Activated CD4-positive, alpha-beta T cell treated with anti-CD3 and anti-CD28 coated beads, Interleukin-10, Interleukin-2, amounts not matched to agents 100 ng/mL and 50 ng/mL, durations not matched to agents 16 hours and 8 hours (primary cell): Measurements from ENCODE around the gene SLC25A47.
"Not testable (repeated sequence)": the region's sequence is repeated elsewhere in the genome, so short reads cannot be mapped to it uniquely, and the experiment has no call there.

Source experiments
- DNase-seq: peaks from one replicate; pipeline ENCODE4 v3.0.0-alpha.2; 2020

The SLC25A47 gene

DNA sequence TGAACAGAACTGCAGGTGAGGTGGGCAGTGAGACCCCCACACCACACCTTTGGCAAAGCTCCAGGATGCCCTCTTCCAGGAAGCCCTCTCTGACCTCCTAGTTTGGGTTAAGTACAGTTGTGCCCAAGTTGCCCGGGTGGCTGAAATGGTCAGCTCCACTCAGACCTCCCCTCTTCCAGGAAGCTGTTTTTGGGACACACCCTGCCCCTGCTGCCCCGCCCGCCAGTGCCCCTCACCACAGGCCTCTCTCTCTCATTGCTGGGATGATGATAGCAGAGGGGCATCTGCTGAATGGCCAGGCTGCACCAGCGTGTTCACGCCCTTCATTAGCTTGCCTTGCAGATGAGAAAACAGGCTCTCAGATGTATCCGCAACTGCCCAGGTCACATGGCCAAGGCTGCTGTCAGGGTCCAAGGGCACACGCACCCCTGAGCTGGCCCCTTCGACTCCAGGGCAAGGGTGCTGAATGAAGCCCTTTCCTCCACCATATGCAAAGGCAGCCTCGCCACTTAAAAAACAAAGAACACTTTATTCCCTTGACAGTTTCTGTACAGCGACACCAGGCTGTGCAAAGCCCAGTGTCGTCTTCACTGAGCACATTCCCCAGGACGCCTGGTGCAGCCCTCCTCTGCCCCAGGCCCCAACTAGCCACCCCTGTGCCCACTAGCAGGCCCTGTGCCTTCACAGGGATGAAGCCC is 32.4 kb upstream of the SLC25A47 start:
- DNase-seq = no peak

DNA sequence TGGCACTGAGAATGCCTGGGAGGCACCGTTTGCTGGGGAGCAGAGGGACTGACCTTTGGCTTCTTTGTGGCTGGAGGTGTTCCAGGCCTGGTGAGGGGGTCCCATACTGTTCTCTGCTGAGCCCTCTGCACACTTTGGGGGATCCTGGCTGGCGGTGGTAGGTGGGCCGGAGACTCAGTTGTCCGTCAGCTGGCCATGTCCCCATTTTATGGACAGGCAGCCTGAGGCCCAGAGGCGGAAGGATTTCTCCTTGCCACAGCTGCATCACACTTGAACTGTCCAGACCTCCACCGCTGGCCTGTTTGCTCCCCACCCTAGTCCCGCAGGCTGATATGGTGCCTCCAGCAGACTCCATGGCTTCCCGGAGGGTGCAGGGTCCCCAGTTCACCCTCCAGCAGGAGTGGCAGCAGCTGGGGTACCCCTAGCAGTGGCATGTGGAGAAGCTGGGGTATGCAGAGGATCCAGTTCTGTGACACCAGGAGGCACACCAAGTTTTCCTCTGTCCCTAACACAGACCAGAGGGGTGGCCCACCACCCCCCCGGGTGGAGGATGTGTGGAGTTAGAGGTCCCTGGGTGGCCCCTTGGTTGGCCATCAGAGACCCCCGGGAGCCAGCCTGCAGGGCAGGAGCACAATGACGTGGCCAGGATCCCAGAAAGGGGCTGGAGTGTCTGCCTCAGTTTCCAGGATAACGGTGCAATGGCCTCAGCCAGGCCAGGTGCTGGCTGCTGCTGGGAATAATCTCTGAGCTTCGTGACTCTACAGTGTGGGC is 31.6 kb upstream of the SLC25A47 start:
- no peak for DNase-seq

DNA sequence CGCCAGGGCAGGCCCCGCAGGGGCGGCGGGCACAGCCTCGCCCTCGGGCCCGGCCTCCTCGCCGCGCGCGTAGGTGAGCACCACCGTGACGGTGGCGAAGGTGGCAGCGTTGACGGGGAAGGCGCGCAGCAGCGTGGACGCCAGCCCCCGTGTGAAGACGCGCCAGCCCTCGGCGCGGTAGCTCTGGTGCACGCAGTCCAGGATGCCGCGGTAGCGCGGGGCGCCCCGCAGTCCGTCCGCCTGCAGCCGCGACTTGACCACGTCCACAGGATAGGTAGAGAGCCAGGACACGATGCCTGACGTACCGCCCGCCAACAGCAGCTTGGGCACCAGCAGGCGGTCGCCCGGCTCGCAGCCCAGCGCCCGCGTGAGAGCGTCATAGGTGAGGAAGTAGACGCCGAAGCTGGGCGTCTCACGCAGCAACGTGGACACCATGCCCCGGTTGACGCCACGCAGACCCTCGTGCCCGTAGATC is 30.8 kb upstream of the SLC25A47 start:
- no peak for DNase-seq

DNA sequence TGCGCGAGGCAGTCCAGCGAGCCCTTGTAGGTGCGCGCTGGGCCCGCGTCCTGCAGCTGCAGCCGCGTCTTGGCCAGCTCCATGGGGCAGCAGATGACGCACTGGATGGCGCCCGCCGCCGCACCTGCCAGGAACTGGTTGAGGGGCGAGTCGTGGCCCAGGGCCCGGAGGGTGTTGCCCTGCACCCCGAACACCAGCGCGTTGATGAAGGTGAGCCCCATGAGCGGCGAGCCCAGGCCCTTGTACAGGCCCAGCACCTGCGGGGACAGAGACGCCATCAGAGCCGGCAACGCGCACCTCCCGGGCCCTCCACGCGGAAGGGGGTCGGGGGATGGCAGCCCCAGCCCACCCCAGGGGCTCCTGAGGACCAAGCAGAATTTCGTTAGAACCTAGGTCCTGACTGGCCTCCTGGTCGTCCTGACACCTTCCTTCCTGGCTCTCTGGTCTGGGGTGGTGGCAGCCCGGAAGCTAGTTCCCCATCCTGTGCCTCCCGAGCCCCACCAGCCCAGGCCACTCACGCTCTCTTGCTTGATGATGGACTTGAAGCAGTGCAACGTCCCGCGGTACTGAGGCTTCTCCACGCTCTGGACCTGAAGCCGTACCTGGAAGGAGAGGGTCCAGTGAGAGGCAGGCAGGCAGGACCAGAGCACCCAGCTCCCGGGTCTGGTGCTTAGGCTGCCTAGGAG is 30.2 kb upstream of the SLC25A47 start:
- no peak for DNase-seq

DNA sequence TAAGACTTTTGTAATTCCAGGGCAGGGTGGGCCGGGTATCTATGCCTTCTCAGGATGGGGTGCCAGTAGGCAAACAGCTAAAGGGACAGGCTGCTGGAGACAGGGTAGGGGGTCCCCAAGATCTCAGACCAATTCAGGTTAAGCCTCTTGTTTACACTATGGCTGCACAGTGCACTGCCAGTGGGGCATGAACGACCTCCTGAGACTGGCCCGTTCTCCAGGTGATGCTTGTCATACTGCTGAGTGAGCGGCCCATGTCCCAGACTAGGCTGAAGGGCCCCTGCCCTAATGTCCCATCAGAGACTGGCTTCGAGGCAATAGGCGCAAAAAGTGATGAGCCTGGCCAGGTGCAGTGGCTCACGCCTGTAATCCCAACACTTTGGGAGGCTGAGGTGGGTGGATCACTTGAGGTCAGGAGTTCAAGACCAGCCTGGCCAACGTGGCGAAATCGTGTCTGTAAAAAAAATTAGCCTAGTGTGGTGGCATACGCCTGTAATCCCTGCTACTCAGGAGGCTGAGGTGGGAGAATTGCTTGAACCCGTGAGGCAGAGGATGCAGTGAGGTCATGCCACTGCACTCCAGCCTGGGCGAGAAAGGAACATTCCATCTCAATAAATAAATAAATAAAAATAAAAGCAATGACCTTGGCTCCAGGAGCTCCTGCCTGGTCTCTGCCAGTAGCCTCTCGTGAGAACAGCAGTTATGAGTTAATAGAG is 29.5 kb upstream of the SLC25A47 start:
- no peak for DNase-seq

- no peak for DNase-seq
Observed at GRCh38 chr14:100294213-100294962, 28.8 kb upstream of the SLC25A47 start.

DNA sequence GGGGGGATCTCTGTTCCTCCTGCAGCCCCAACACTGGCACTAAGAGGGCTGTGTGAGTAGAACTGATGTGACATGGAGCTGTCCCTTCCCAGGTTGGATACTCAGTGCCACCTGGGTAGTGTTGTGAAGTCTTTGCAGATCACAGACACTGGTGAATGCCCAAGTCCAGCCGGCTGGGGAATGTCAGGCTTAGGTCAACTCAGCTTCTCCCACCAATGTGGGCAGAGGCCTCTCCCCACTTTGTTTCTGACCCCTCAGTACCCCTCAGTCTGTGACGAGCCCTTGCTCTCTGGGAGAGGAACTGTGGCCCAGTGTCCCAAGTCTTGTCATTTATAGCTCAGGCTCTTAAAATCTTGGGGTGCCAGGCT is 28.2 kb upstream of the SLC25A47 start:
- no peak for DNase-seq

DNA sequence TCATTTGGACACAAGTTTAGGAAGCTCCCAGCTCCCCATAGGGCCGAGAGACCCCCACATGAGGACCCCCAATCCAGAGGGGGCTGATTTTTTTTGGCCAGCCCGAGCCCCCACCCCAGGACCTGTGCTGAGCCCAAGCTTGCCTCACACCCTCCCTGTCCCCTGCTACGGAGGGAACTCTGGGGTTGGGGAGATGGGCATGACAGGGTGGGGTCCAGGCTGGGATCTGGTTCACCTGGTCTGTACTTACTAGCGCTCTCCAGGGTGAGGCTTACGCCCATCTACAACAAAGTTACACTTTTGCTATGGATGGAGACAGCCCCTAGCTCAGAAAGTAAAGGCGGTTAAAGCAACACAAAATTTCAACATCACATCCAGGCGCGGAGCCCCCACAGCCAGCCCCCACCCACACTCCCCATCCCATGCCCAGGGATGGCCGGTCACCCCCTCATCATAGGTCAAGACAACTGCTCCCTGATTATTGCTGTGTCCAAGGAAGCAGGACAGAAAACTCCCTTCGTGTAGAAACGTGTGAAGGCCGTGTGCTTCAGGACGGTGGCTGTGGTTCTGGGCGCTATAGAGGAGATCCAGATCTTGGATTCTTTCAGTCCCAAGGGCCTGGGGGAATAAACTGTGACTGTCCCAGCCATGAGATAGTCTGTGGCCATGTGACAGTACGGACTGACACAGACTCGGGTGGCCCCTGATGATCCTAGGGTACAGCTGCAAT is 27.6 kb upstream of the SLC25A47 start:
- no peak for DNase-seq

DNA sequence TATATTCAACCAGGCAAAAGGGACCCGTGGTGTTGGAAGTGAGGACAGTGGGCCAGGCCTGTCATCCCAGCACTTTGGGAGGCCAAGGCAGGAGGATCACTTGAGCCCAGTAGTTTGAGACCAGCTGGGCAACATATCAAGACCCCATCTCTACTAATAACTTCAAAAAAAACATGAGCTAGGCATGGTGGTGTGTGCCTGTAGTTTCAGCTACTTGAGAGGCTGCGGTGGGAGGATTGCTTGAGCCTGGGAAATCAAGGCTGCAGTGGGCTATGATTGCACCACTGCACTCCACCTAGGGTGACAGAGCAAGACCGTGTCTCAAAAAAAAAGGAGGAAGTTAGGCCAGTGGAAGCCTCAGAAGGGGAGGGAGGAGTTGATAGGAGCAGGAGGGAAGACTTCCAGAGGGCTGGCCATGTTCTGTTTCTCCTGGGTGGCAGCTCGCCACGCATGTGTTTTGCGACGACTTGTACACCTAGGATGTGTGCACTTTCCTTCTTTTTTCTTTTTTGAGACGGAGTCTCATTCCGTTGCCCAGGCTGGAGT is 27.0 kb upstream of the SLC25A47 start:
- DNase-seq = no peak

GRCh38 chr14:100296729-100297128 is 26.4 kb upstream of the SLC25A47 start:
- DNase-seq = not testable (repeated sequence)

DNA sequence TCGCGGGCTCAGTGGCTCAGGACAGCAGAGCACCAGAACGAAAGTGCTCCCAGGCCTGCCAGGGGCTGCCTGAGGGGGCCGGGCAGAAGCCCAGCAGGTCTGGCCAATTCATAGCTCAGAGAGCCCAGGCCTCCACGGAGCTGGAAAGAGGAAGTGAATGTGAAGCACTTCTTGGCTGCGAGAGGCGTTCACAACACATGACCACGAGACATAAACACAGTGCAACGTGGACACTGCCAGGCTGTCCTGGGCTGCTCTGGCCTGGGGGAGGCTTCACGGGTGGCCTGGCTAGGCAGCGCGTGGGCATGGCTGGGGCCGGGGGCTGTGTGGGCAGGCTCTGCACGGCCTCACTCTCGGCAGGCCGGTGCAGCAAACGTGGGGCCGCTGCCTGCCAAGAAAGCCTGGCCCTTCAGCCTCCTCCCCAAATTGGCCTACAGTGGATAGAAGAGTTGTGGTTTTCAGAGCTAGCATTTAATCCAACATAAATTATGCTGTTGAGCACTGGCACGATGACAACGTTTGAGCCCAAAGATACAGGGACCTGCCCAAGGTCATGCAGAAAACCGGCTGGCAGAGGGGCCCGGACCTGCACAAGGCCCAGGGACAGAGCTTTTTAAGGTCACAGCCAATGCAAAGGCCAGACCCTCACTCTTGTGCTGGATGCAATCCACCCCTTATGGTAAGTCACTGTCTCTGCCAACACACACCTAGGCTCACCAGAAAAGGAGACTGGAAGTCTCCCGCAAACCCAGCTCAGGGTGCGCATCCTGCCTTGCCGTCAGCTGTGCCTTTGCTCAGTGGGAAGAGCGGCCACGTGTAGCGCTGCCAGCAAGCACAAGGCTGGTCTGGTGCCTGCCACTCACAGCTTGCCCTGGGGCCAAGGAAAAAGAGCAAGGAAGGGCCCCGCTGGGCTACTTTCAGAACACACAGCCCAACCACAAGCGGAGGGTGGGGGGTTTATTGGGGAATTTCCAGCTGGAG is 25.5 kb upstream of the SLC25A47 start:
- no peak for DNase-seq

DNA sequence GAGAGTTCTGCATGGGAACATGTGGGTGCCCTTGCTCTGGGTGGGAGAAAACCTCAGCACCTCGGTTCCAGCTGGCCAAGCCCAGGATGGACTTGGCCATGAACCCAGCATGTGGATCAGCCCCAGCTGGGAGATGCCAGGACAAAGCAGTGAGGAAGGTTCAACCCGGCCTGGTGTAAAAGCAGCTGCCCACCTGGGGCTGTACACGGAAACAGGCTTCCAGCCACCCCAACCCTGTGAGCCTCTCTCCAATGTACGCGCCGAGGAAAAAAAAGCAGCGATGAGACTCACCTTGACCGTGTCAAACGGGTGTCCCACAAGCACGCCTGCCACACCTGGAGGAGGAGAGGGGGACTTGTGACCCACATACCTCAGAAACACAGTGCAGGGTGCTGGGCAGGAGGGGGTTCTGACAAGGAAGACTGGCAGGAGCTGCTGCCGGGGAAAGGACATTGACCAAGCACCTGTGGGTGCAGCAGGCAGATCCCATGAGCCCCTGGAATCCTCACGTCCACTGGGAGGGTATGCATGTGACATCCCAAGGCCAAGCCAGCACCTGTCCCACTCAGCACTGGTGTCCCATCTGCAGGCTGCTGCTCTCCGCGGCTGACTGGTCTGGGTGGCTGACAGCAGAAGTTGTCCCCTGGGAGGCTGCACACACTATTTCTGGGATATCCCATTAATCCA is 24.4 kb upstream of the SLC25A47 start:
- no peak for DNase-seq

GRCh38 chr14:100299238-100299560 is 23.9 kb upstream of the SLC25A47 start:
- no peak for DNase-seq

GRCh38 chr14:100302616-100303015 is 20.5 kb upstream of the SLC25A47 start:
- DNase-seq = no peak

DNA sequence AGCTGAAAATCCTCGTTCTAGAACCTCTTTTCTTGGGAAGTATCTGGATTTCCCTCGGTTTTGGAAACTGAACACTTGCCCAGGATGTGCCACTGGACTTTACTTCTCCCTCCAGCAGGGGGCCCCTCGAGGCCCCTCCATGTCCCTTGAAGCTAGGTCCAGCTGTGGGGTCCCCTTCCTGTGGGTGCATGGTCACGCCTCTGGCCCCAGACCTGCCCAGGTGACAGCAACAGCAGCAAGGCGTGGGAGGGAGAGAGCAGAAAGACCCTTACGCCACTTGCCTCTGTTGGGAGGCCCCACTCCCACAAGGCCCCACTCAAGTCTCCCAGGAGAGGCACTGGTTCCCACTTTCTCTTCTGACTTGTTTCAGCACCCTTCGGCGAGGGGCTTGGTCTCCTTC is 20.0 kb upstream of the SLC25A47 start:
- DNase-seq = peak; percentile 21

- DNase-seq = no peak
Observed at GRCh38 chr14:100303925-100304324, 19.2 kb upstream of the SLC25A47 start.

- no peak for DNase-seq
Observed at GRCh38 chr14:100304825-100305323, 18.3 kb upstream of the SLC25A47 start.

DNA sequence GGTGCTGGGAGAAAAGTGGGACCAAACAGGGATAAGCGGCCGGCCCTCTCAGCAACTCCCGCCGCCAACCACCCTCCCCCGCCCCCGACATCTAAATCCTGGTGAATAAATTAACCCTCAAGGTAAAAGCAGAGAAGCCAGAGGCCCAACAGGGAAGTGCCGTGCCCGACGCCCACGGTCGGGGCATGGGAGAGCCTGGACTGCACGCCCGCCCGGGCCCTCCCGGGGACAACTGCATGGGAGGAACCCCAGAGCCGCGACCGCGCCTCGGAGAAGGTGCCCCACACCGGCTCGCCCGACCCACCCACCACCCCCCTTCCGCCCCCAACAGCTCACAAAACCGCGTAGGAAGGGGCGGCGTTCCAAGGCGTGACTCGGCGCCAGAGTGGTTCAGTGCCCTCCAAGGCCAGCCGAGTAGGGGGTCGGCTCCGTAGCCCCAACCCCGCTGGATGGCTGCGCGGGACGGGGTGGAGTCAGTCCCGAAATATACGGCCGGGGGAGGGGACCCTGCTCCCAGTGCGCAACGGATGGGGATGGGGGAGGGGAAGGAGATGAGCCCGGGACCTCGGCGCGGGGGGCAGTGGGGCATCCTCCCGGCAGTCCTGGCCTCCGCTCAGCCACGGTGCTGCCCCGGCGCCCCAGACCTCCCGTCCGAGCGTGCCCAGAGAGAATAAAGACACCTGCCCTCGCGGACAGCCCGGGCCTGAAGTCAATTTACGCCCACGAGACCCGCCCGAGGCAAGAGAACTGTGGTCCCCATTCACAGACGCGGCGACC is 17.6 kb upstream of the SLC25A47 start:
- no peak for DNase-seq
